ENCODE measurements around the gene DOCK2.

DNA sequence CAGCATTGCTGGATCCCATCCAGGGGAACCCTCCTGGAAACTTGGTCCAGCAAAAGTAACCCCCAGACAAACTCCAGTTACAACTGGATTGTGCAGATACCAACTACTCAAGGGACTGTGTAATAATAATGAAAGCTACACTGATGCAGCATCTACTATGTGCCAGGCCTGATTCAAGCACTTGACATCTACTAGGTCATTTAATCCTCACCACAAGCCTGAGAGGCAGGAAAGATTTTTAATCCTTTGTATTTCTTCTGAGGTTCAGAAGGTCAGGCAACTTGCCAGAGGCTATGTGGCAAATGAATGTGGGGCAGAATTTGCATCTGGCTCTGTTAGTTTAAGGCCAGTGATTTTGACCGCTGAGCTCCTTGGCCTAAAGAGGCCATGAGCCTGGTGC lies 439.1 kb downstream of the DOCK2 start:
- TF ChIP-seq POLR2AphosphoS5 (IDR thresholded peaks at IDR 0.05; ENCODE audit: borderline replicate concordance, low read depth, low read length), result no peak
- no peak for TF ChIP-seq EZH2 (IDR thresholded peaks at IDR 0.05)
- no peak for TF ChIP-seq FOXP2 (optimal IDR thresholded peaks at IDR 0.05; ENCODE audit: control extremely low read depth, extremely low read length, insufficient read depth)
